GM23248 (cell line): ENCODE results near the gene NXNL2.

Experiments
- EZH2 ChIP-seq: fragments of 200-600 bp; sonication (generic); IDR thresholded peaks from 2 replicates; pipeline ENCODE4 v1.6.1; 2018; ENCODE audit warnings: antibody characterized with exemption, mild to moderate bottlenecking; ENCODE audit not compliant: insufficient read depth, poor library complexity, severe bottlenecking
- EZH2phosphoT487 ChIP-seq: fragments of 200-600 bp; sonication (generic); IDR thresholded peaks from 2 replicates; pipeline ENCODE4 v1.6.1; 2018; ENCODE audit warnings: antibody characterized with exemption, moderate library complexity, mild to moderate bottlenecking, low read depth; ENCODE audit not compliant: insufficient read depth

GRCh38 chr9:88539246-88539645 is 4.3 kb downstream of the NXNL2 start:
- no peak for TF ChIP-seq EZH2
- TF ChIP-seq EZH2phosphoT487: no peak
